ENCODE measurements around the gene HPCAL1.

The HPCAL1 gene

DNA sequence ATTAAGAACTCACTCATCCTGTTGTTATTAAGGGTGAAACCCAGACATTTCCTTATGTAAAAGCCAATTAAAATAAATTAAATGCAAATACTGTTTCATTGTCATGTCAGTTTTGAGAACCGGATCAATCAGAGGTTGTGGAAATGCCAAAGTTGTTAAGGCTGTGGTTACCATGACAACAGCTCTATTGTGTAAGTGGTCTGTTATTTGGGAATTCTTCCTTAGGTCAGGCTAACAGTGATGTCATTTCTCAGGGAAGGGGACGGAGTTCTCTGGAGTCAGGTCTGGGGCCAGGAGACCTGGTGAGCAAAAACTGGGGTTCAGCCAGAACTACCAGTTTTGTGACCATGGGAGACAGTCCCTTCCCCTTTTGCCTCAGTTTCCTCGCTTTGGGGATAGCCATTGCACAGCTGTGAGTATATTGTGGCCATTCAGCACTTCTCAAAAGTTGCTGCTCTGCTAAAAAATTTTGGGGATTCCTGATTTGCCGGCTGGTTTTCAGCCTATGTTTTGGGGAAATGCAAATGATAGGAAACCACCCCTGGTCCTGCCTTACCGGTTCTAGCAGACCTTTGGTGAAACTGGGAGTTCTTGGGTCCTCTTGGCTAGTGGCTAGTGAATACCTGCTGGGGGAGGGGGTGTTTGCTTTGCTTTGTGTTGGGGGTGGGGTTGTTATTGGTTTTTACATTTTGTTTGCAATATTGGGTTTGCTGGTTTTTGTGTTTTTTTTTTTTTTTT, 21.6 kb downstream of the HPCAL1 start:
- Histone ChIP-seq H3K9me3 (ENCODE audit: control insufficient read depth, low read length) (peaks cover 8% of the 10 kb centered on the region), H3K36me3 (ENCODE audit: control insufficient read depth, insufficient read depth, low read length) (peaks cover 8% of the 10 kb centered on the region), H3K4me3 (ENCODE audit: extremely low read depth, insufficient read depth, low read length, poor library complexity, severe bottlenecking) (no peak overlapping the region), H3K27ac (ENCODE audit: low read depth, low read length, severe bottlenecking) (peak overlapping the region; percentile 75), H3K4me1 (ENCODE audit: control insufficient read depth, insufficient read depth, low read length, poor library complexity, severe bottlenecking) (peaks cover 17% of the 10 kb centered on the region)
- WGBS, 2 experiments (ENCODE audit: insufficient coverage in 2 of 2): 33 to 53% methylated on average over 3 of the region's 5 CpGs

GRCh38 chr2:10325278-10326145, 22.8 kb downstream of the HPCAL1 start:
- H3K9me3 ChIP-seq (ENCODE audit: control insufficient read depth, low read length): peaks cover 8% of the 10 kb centered on the region
- peaks cover 8% of the 10 kb centered on the region for H3K36me3 ChIP-seq (ENCODE audit: control insufficient read depth, insufficient read depth, low read length)
- no peak overlapping the region for H3K4me3 ChIP-seq (ENCODE audit: extremely low read depth, insufficient read depth, low read length, poor library complexity, severe bottlenecking)
- H3K4me1 ChIP-seq (ENCODE audit: control insufficient read depth, insufficient read depth, low read length, poor library complexity, severe bottlenecking): peaks cover 28% of the 10 kb centered on the region
- H3K27ac ChIP-seq (ENCODE audit: low read depth, low read length, severe bottlenecking): no peak overlapping the region
- 88 to 90% methylated on average over 16 to 17 of the region's 17 CpGs for WGBS, 2 experiments (ENCODE audit: insufficient coverage in 2 of 2)

- Histone ChIP-seq H3K36me3 (ENCODE audit: control insufficient read depth, insufficient read depth, low read length) (peaks cover 4% of the 10 kb centered on the region), H3K27ac (ENCODE audit: low read depth, low read length, severe bottlenecking) (no peak overlapping the region), H3K4me1 (ENCODE audit: control insufficient read depth, insufficient read depth, low read length, poor library complexity, severe bottlenecking) (peaks cover 34% of the 10 kb centered on the region), H3K4me3 (ENCODE audit: extremely low read depth, insufficient read depth, low read length, poor library complexity, severe bottlenecking) (no peak overlapping the region), H3K9me3 (ENCODE audit: control insufficient read depth, low read length) (peaks cover 8% of the 10 kb centered on the region)
- 94% methylated on average over 5 to 7 of the region's 7 CpGs for WGBS, 2 experiments (ENCODE audit: insufficient coverage in 2 of 2)
Measured at GRCh38 chr2:10326151-10326616, 23.5 kb downstream of the HPCAL1 start.

GRCh38 chr2:10326707-10327594, 24.2 kb downstream of the HPCAL1 start:
- H3K27ac ChIP-seq (ENCODE audit: low read depth, low read length, severe bottlenecking): no peak overlapping the region
- no peak overlapping the region for H3K4me3 ChIP-seq (ENCODE audit: extremely low read depth, insufficient read depth, low read length, poor library complexity, severe bottlenecking)
- H3K9me3 ChIP-seq (ENCODE audit: control insufficient read depth, low read length): peaks cover 8% of the 10 kb centered on the region
- peaks cover 41% of the 10 kb centered on the region for H3K4me1 ChIP-seq (ENCODE audit: control insufficient read depth, insufficient read depth, low read length, poor library complexity, severe bottlenecking)
- 75 to 80% methylated on average over 13 of the region's 15 CpGs for WGBS, 2 experiments (ENCODE audit: insufficient coverage in 2 of 2)
- no peaks in the 10 kb centered on the region for H3K36me3 ChIP-seq (ENCODE audit: control insufficient read depth, insufficient read depth, low read length)

- H3K9me3 ChIP-seq (ENCODE audit: control insufficient read depth, low read length): no peaks in the 10 kb centered on the region
- WGBS, 2 experiments (ENCODE audit: insufficient coverage in 2 of 2): 94 to 98% methylated on average over 5 to 6 of the region's 7 CpGs
- H3K27ac ChIP-seq (ENCODE audit: low read depth, low read length, severe bottlenecking): no peak overlapping the region
- no peaks in the 10 kb centered on the region for H3K36me3 ChIP-seq (ENCODE audit: control insufficient read depth, insufficient read depth, low read length)
- H3K4me3 ChIP-seq (ENCODE audit: extremely low read depth, insufficient read depth, low read length, poor library complexity, severe bottlenecking): no peak overlapping the region
- peaks cover 53% of the 10 kb centered on the region for H3K4me1 ChIP-seq (ENCODE audit: control insufficient read depth, insufficient read depth, low read length, poor library complexity, severe bottlenecking)
Measured at GRCh38 chr2:10327896-10328669, 25.4 kb downstream of the HPCAL1 start.

DNA sequence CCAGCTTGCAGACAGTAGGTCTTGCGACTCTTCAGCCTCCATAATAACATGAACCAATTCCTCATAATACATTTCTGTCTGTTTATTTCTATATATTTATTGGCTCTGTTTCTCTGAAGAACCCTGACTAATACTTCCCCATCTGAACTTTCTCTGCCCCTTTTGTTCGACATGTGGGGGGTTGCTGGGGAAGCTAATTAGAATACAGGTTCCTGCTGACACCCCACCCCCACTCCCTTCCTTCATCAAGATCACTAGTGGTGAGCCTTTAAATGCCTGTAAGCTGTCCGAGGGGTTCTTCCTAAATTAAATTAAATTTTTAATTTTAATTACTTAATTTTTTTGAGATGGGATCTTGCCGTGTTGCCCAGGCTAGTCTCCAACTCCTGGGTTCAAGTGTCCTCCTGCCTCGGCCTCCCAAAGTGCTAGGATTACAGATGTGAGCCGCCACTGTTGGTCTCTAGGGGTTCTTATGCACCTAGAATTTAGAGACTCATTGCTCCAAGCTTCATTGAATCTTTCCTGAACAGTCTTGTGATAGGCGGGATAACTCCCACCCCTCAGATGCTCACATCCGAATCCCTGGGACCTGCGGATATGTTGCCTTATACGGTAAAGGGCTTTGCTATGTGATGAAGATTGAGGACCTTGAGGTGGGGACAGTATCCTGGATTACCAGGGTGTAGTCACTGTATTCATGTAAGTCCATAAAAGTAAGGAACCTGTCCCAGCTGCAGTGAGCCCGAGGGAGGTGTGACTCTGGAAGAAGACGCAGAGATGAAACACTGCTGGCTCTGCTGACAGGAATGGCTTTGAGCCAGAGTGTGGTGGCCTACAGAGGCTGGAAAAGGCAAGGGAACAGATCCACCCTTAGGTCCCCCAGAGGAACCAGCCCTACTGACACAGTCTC, 26.2 kb downstream of the HPCAL1 start:
- peaks cover 57% of the 10 kb centered on the region for H3K4me1 ChIP-seq (ENCODE audit: control insufficient read depth, insufficient read depth, low read length, poor library complexity, severe bottlenecking)
- no peaks in the 10 kb centered on the region for H3K36me3 ChIP-seq (ENCODE audit: control insufficient read depth, insufficient read depth, low read length)
- H3K4me3 ChIP-seq (ENCODE audit: extremely low read depth, insufficient read depth, low read length, poor library complexity, severe bottlenecking): no peak overlapping the region
- H3K9me3 ChIP-seq (ENCODE audit: control insufficient read depth, low read length): no peaks in the 10 kb centered on the region
- 92 to 93% methylated on average over 6 to 7 of the region's 12 CpGs for WGBS, 2 experiments (ENCODE audit: insufficient coverage in 2 of 2)
- H3K27ac ChIP-seq (ENCODE audit: low read depth, low read length, severe bottlenecking): no peak overlapping the region

DNA sequence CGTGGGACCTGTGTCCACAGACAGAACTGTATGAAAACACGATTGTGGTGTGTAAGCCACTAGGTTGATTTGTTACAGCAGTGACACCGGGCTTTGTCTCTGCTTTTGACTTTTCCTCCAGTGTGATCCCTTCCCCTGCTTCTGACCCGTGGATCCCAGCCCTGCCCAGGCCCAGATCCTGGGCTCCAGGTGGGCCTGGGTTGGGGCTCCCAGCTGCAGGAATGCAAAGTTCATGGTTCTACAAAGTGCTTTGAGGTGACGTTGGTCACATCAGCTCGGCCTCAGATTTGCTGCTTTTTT, 26.8 kb downstream of the HPCAL1 start:
- Histone ChIP-seq H3K36me3 (ENCODE audit: control insufficient read depth, insufficient read depth, low read length) (no peaks in the 10 kb centered on the region), H3K4me3 (ENCODE audit: extremely low read depth, insufficient read depth, low read length, poor library complexity, severe bottlenecking) (no peak overlapping the region), H3K9me3 (ENCODE audit: control insufficient read depth, low read length) (peaks cover under 1% of the 10 kb centered on the region), H3K27ac (ENCODE audit: low read depth, low read length, severe bottlenecking) (peak overlapping the region; percentile 58), H3K4me1 (ENCODE audit: control insufficient read depth, insufficient read depth, low read length, poor library complexity, severe bottlenecking) (peaks cover 52% of the 10 kb centered on the region)
- WGBS, 2 experiments (ENCODE audit: insufficient coverage in 2 of 2): 89 to 93% methylated on average over 5 to 6 of the region's 6 CpGs

DNA sequence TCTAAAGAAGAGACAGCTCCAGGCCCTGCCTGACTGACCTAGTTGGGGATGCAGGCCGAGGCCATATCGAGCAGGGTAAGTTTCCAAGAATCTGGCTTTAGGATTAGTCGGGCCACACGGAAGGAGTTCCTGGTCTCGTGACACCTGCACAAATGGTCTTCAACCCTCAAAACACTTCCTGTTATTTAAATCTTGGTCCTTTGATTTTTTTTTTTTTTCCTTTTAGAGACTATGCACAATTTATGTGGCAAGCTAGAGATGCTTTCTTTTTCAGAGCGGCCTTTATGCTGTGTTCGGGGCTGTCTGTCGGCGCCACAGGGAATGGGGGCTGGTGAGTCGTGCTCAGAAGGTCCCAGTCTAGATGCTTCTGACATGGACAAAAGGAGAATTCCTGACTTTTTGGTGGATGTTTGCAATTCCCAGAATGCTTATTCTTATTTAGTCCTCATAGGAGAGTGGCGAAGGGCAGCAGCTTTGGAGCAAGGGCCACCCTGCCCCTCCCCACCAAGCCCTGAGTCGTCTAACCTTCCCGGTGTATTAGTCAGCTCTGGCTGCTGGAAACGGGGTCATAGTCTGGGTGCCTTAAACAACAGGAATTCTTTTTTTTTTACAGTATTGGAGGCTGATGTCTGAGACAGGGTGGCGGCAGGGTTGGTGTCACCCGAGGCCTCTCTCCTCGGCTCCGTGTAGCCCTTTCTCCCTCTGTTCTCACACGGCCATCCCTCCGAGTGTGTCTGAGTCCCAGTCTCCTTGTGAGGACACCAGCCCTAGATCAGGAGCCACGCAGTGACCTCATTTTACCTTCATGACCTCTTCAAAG, 27.4 kb downstream of the HPCAL1 start:
- H3K9me3 ChIP-seq (ENCODE audit: control insufficient read depth, low read length): peaks cover 6% of the 10 kb centered on the region
- 74 to 81% methylated on average over 16 to 18 of the region's 21 CpGs for WGBS, 2 experiments (ENCODE audit: insufficient coverage in 2 of 2)
- H3K27ac ChIP-seq (ENCODE audit: low read depth, low read length, severe bottlenecking): peak overlapping the region; percentile 58

DNA sequence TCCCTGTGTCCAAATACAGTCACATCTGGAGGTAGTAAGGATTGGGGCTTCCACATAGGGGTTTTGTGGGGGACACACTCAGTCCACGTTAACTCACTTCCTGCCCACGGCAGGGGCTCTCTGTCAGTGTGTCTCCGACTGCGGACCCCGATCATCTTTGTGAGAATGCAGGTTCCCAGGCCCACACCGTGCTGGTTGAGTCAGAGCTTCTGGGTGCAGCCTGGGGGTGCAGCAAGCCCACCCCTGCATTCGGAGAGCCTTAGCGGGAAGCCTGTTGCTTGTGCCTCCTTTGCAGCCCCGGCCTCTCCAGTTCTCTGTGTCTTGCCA, 28.0 kb downstream of the HPCAL1 start:
- peaks cover 10% of the 10 kb centered on the region for H3K9me3 ChIP-seq (ENCODE audit: control insufficient read depth, low read length)

More for the DNA sequence above, 27.4 kb downstream of the HPCAL1 start:
- Histone ChIP-seq H3K36me3 (ENCODE audit: control insufficient read depth, insufficient read depth, low read length) (peaks cover 5% of the 10 kb centered on the region), H3K4me1 (ENCODE audit: control insufficient read depth, insufficient read depth, low read length, poor library complexity, severe bottlenecking) (peaks cover 49% of the 10 kb centered on the region), H3K4me3 (ENCODE audit: extremely low read depth, insufficient read depth, low read length, poor library complexity, severe bottlenecking) (no peak overlapping the region)

More for the DNA sequence above, 28.0 kb downstream of the HPCAL1 start:
- peak overlapping the region; percentile 58 for H3K27ac ChIP-seq (ENCODE audit: low read depth, low read length, severe bottlenecking)
- WGBS, 2 experiments (ENCODE audit: insufficient coverage in 2 of 2): 86 to 91% methylated on average over 9 of the region's 9 CpGs
- H3K4me1 ChIP-seq (ENCODE audit: control insufficient read depth, insufficient read depth, low read length, poor library complexity, severe bottlenecking): peaks cover 47% of the 10 kb centered on the region
- H3K4me3 ChIP-seq (ENCODE audit: extremely low read depth, insufficient read depth, low read length, poor library complexity, severe bottlenecking): no peak overlapping the region
- H3K36me3 ChIP-seq (ENCODE audit: control insufficient read depth, insufficient read depth, low read length): peaks cover 11% of the 10 kb centered on the region

Data from mesodermal cell (in vitro differentiated cells).